Measurements from ENCODE around the gene MCCD1.
"Not testable (repeated sequence)": the region's sequence is repeated elsewhere in the genome, so short reads cannot be mapped to it uniquely, and the experiment has no call there.

The MCCD1 gene

DNA sequence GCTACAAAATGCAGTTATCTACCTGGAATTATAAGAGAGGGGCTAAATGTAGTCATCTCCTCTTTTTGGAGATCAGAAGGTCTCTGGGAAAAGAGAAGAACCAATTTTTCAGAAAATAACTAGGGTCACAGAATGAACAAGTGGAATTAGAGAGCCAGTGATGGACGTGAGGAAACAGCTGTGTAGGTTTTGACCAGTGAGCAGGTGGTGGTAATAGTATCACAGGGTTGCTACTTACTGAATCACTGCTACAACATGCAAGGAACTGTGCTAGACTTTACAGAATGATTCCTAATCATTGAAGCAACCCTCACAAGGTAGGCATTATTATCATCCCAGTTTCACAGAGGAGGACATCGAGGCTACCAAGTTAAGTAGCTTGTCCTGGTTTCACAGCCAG is 15.9 kb downstream of the MCCD1 start:
- TF ChIP-seq EZH2 (IDR thresholded peaks at IDR 0.05) (no peak), POLR2AphosphoS5 (IDR thresholded peaks at IDR 0.05; ENCODE audit: borderline replicate concordance, low read depth, low read length) (no peak), FOXP2 (optimal IDR thresholded peaks at IDR 0.05; ENCODE audit: control extremely low read depth, extremely low read length, insufficient read depth) (no peak)
- no peak overlapping the region for H3K4me3 ChIP-seq
- H3K27ac ChIP-seq: no peak overlapping the region
- H3K36me3 ChIP-seq (ENCODE audit: insufficient read depth, low read length): peaks cover 25% of the 10 kb centered on the region
- H3K9ac ChIP-seq (ENCODE audit: insufficient read length): no peak overlapping the region
- H3K9me3 ChIP-seq (ENCODE audit: low read depth, low read length): no peaks in the 10 kb centered on the region
- DNase-seq (ENCODE audit: low read depth, low spot score): no peak

DNA sequence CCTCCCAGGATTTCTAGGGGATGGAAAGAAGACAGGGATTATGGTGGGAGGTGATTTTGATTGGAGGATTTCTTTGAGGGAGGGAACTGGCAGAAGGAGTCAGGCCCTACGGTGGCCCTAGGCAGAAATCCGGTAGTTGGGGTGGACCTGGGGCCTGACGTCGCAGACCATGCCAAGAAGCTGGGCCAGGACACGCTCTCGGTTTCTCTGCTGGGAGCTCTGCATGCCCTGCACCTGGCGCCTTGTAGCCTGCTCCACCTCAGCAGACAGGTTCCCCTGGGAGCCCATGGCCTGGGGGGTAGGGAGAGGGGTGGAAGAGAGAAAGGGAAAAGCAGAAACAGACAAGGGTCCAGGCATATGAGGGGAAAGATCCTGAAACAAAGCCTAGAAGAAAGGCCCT is 16.5 kb downstream of the MCCD1 start:
- Histone ChIP-seq H3K9ac (ENCODE audit: insufficient read length) (no peak overlapping the region), H3K4me3 (no peak overlapping the region), H3K9me3 (ENCODE audit: low read depth, low read length) (no peaks in the 10 kb centered on the region), H3K36me3 (ENCODE audit: insufficient read depth, low read length) (peaks cover 22% of the 10 kb centered on the region), H3K27ac (no peak overlapping the region)
- TF ChIP-seq FOXP2 (optimal IDR thresholded peaks at IDR 0.05; ENCODE audit: control extremely low read depth, extremely low read length, insufficient read depth) (no peak), POLR2AphosphoS5 (IDR thresholded peaks at IDR 0.05; ENCODE audit: borderline replicate concordance, low read depth, low read length) (no peak), EZH2 (IDR thresholded peaks at IDR 0.05) (no peak)
- DNase-seq (ENCODE audit: low read depth, low spot score): no peak

DNA sequence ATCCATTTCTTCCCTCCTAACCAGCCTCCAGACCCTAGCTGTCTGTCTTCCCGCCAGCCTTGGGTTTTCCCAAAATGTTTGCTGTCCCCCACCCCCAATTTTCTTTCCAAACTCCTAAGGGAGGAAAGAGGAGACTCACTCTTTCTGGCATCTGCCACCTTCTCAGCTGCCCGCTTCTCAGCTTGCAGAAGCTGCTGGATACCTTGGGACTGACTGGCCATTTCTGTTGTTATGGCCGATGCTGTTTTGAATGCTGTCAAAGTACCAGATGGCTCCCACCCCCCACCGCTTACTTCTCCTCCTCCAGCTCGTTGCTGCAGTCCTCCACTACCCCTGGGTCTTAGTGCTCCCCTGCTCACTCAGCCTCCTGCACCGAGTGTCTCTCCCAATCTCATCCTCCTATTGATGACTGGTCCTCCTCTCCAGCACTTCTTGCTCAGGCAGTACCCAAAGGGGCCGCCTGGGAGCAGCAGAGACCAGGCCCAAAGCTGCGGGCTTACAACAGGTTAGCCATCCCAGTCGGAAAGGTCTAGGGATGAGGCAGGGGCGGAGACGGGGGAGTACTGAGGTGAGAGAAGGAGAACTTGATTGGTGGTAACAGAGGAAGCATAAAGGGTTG is 17.7 kb downstream of the MCCD1 start, which contains the start of gene ATP6V1G2:
TSS of gene ATP6V1G2 (minus strand) at position 270 of the 619 bp plus-strand sequence. CDS start at position 221, 49 bp downstream.
- Histone ChIP-seq H3K9ac (ENCODE audit: insufficient read length) (peak within 1 kb of the TSS; percentile 91), H3K9me3 (ENCODE audit: low read depth, low read length) (no peaks in the 10 kb centered on the region), H3K27ac (peak within 1 kb of the TSS; percentile 92), H3K36me3 (ENCODE audit: insufficient read depth, low read length) (peaks cover 19% of the 10 kb centered on the region; the same call in 1 of the 2 replicates), H3K4me3 (peak within 1 kb of the TSS; percentile 86)
- peak; percentile 82 for DNase-seq (ENCODE audit: low read depth, low spot score)
- TF ChIP-seq POLR2AphosphoS5 (IDR thresholded peaks at IDR 0.05; ENCODE audit: borderline replicate concordance, low read depth, low read length) (no peak), FOXP2 (optimal IDR thresholded peaks at IDR 0.05; ENCODE audit: control extremely low read depth, extremely low read length, insufficient read depth) (no peak), EZH2 (IDR thresholded peaks at IDR 0.05) (no peak)

DNA sequence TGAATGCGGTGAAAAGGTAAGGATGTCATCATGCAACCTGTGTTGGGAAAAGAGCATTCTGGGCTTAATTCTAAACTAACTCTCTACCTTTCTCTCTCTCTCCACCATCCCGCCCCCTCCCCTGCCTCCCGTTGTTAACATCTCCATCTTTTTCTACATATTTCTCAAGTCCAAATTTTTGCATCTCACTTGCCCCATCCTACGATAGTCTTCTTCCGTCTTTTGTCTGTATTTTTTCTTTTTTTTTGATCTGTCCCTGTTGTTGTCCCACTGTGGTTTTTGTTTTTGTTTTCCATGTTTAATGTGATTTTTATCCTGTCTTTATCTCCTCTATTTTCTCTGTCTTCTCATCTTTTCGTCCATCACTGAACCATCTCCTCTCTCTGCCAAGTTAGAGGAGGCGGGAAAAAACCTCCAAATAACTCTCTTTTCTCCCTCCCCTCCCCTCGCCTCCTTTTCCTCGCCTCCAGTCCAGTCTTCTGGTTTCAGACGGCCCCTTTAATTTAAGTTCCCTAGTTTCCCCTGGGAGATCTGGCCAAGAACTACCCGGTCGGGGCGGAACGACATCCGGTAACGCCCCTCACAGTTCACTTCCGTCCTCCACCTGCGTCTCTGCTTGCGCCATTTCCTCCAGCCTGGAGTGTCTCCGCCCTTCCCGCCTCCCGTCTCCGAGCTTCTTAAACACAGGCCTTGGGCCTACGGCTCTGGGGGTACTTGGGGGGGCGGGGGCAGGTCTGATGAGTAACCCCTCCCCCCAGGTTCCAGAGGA is 18.4 kb downstream of the MCCD1 start, which contains the start of gene NFKBIL1:
TSS of gene NFKBIL1 (plus strand) at position 651 of the 769 bp plus-strand sequence. CDS start at position 738, 87 bp downstream.
- no peak for TF ChIP-seq FOXP2 (optimal IDR thresholded peaks at IDR 0.05; ENCODE audit: control extremely low read depth, extremely low read length, insufficient read depth)
- TF ChIP-seq POLR2AphosphoS5 (IDR thresholded peaks at IDR 0.05; ENCODE audit: borderline replicate concordance, low read depth, low read length): peak; percentile 74
- Histone ChIP-seq H3K4me3 (peak within 1 kb of the TSS; percentile 86), H3K27ac (peak within 1 kb of the TSS; percentile 92), H3K36me3 (ENCODE audit: insufficient read depth, low read length) (peaks cover 19% of the 10 kb centered on the region; the same call in 1 of the 2 replicates), H3K9me3 (ENCODE audit: low read depth, low read length) (no peaks in the 10 kb centered on the region), H3K9ac (ENCODE audit: insufficient read length) (peak within 1 kb of the TSS; percentile 91)
- DNase-seq (ENCODE audit: low read depth, low spot score): peak; percentile 96

DNA sequence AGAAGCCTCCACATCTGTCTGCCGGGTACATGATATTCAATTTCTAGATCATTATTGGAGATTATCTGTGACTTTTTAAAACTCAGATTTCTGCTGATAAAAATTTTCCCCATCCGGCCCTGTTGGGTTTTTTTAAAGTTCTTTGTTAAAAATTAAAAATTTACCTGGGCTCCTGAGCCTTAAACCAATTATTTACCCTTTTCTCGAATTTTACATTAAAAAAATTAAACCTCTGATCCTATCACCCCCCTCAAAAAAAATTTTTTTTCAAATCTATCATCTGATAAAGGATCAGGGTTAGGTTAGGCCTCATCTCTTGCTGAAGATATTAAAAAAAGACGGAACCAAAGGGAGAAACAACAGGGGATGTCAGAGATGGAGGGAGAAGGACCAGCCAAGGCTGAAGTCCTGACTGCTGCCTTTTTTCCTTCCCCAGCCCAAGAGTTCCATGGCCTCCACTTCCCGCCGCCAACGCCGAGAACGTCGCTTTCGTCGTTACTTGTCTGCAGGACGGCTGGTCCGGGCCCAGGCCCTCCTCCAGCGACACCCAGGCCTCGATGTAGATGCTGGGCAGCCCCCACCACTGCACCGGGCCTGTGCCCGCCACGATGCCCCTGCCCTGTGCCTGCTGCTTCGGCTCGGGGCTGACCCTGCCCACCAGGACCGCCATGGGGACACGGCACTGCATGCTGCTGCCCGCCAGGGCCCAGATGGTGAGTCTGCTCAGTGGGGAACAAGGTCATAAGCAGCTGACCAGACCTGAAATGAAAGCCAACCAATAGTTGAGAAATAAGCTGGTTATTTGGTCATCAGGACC is 19.2 kb downstream of the MCCD1 start:
- Histone ChIP-seq H3K27ac (peak overlapping the region; percentile 92), H3K4me3 (peak overlapping the region; percentile 86), H3K9ac (ENCODE audit: insufficient read length) (peak overlapping the region; percentile 91), H3K36me3 (ENCODE audit: insufficient read depth, low read length) (peaks cover 19% of the 10 kb centered on the region; the same call in 1 of the 2 replicates), H3K9me3 (ENCODE audit: low read depth, low read length) (no peaks in the 10 kb centered on the region)
- DNase-seq (ENCODE audit: low read depth, low spot score): no peak
- no peak for TF ChIP-seq POLR2AphosphoS5 (IDR thresholded peaks at IDR 0.05; ENCODE audit: borderline replicate concordance, low read depth, low read length)

DNA sequence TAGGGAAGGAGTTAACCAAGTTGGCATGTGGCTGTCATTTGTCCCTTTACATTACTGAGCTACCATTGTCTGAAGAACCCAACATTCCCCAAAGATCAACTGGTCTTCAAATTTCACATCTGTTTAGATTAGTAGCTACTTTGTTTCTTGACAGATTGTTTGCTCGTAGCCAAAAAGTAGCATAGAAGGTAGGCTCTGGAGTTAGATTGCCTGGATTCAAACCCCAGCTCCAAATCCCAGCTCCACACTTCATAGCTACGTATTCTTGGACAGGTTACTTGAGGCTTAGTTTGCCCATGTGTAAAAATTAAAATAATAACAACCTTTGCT is 19.7 kb downstream of the MCCD1 start:
- TF ChIP-seq FOXP2 (optimal IDR thresholded peaks at IDR 0.05; ENCODE audit: control extremely low read depth, extremely low read length, insufficient read depth) (no peak), POLR2AphosphoS5 (IDR thresholded peaks at IDR 0.05; ENCODE audit: borderline replicate concordance, low read depth, low read length) (no peak), EZH2 (IDR thresholded peaks at IDR 0.05) (no peak)
- Histone ChIP-seq H3K27ac (peak overlapping the region; percentile 92), H3K36me3 (ENCODE audit: insufficient read depth, low read length) (peaks cover 23% of the 10 kb centered on the region; the same call in 1 of the 2 replicates), H3K9me3 (ENCODE audit: low read depth, low read length) (no peaks in the 10 kb centered on the region), H3K4me3 (peak overlapping the region; percentile 86), H3K9ac (ENCODE audit: insufficient read length) (peak overlapping the region; percentile 91)
- no peak for DNase-seq (ENCODE audit: low read depth, low spot score)

DNA sequence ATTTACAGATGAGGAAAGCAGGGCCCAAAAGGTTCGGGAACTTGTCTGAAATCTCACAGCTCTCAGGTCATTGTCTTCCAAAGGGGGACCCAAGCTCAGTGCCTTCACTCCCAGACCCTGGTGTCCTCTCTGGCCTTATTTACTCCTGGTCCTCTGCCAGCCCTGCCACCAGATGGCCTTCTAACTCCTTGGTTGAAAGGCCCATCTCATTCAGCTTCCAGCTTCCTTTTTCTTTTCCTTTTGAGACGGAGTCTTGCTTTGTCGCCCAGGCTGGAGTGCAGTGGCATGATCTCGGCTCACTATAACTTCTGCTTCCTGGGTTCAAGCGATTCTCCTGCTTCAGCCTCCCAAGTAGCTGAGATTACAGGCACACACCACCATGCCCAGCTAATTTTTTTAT is 22.6 kb downstream of the MCCD1 start:
- H3K27ac ChIP-seq; H3K4me3 ChIP-seq; H3K9me3 ChIP-seq (ENCODE audit: low read depth, low read length); H3K9ac ChIP-seq (ENCODE audit: insufficient read length); DNase-seq (ENCODE audit: low read depth, low spot score): not testable (repeated sequence)
- H3K36me3 ChIP-seq (ENCODE audit: insufficient read depth, low read length): peaks cover 28% of the 10 kb centered on the region; the same call in 1 of the 2 replicates

DNA sequence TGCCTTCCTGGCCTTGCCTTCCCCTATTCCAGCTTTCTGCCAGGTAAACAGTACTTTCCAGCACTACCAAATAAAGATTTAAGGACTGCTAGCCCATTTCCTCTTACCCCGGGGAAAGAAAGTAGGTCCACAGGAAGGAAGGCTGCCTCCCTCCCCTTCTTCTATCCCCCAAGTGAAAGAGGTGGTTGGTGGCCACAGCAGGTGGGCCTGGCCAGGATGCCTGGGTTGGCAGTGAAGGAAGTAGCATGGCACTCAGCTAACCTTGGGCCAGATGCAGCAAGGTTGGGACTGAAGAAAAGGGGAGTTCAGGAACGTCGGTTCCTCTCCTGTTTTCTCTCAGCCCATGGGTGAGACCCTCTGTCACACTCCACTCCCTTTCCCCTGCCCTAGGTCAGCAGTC is 27.5 kb downstream of the MCCD1 start:
- no peak overlapping the region for H3K27ac ChIP-seq
- peaks cover 18% of the 10 kb centered on the region; the same call in 1 of the 2 replicates for H3K36me3 ChIP-seq (ENCODE audit: insufficient read depth, low read length)
- H3K9me3 ChIP-seq (ENCODE audit: low read depth, low read length): no peaks in the 10 kb centered on the region
- DNase-seq (ENCODE audit: low read depth, low spot score): no peak
- H3K4me3 ChIP-seq: no peak overlapping the region
- TF ChIP-seq FOXP2 (optimal IDR thresholded peaks at IDR 0.05; ENCODE audit: control extremely low read depth, extremely low read length, insufficient read depth) (no peak), POLR2AphosphoS5 (IDR thresholded peaks at IDR 0.05; ENCODE audit: borderline replicate concordance, low read depth, low read length) (no peak), EZH2 (IDR thresholded peaks at IDR 0.05) (no peak)
- H3K9ac ChIP-seq (ENCODE audit: insufficient read length): no peak overlapping the region
